DMS79 treated with DMSO at 0.1 percent for 48 hours (cell line): Measurements from ENCODE around the gene DCDC2C.

ENCODE experiments used
- DNase-seq: peaks from one replicate; lab custom pipeline; 2025; lab: John Stamatoyannopoulos, UW

DCDC2C gene

DNA sequence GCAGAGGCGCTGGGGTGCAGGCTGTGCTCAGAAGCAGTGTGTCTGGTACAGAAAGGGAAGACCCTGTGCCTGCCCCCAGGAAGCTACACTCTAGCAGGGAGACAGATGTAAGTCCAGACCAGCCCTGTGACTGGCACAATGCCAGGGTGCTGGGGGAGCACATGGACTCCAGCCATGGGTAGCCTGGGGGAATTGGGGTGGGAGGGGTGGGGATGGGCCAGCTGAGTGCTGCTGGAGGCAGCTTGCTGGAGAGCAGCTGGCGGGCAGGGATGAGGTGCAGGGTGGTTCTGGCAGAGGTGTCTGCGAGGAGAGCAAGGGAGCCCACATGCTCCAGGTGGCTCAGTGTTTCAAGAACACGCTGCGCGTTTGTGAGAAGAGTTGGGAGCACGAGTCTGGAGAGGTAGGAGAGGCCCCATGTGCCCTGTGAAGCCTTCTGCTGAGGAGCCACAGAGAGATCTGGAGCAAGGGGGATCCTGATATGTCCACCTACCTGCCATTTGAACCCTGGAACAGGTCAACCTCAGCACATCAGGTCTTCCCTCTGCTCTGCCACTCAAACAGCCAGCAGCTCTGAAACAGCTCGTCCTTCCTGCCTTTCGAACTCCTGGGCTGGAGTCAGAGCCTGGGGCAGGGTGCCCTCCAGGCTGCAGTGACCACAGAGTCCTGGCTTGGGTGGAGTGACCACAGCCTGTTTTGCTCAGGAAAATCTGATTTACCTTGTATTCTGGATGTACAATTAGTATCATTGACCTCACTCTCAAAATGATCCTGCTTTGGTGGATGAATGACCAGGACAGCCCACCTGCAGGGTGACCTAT lies 30.3 kb upstream of the DCDC2C start:
- no peak for DNase-seq

DNA sequence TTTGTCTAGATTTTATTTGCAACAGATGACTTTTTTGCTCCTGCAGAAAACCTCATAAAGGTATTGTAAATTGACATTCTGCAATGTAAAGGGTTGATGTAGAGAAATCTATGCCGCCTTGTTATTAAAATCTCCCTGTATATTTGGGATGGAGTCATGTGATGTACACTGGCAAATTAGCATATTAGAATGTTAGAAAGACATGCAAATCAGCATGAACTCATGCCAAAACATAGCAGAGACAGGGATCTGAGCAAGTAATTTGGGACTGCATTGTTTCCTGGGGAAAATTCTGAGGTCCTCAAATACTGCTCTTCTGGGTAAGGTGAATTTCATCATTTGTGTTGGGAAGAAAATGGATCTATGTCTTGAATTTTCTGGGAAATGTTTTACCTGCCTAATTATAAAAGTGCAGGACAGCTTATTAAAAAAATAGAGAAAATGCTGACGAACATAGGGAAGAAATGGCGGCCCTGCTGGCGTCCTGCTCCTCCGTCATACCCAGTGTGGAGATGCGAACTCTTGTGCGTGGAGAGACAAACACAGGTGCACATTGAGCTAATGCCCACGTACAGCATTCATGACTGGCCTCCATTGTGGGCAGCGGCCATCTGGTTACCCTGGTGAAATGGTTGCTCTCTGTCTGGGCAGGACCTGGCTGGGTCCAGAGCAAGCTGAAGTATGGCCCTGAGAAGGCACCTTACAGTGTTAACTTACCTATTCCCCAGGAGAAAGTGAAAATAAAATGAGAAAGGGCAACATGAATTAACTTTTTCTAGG lies 29.1 kb upstream of the DCDC2C start:
- no peak for DNase-seq

DNA sequence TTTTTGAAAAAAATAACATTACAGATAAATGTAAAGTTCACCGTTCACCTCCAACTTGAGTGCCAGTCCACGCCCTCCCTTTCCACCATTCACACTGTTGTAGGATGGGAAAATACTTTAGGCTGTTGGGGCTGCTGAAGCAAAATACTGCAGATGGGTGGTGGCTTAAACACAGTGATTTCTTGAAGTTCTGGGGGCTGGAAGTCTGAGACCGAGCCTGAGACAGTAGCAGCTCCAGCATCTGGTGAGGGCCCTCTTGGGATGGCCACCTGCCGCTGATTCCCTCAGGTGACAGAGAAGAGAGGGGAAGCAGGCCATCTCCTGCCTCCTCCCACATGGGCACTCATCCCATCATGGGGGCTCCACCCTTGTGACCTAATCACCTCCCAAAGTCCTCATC lies 27.7 kb upstream of the DCDC2C start:
- DNase-seq: no peak

DNA sequence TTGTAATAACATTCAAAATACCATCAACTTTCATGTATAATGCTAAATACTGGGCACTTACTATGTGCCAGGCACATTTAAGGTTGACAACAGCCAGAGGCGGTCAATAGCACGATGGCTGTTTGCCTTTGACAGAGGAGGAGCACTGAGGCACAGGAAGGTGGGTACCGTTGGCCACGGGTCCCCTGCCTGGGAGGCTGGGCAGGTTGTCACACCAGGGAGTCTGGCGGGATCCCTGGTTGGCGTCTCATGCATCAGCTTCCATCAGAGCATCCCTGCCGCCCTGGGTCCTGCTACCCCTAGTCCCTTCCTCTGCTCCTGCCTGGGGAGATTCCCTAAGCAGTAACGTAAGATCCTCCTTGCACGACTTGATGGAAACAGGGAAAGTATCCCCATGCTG lies 25.9 kb upstream of the DCDC2C start:
- no peak for DNase-seq

DNA sequence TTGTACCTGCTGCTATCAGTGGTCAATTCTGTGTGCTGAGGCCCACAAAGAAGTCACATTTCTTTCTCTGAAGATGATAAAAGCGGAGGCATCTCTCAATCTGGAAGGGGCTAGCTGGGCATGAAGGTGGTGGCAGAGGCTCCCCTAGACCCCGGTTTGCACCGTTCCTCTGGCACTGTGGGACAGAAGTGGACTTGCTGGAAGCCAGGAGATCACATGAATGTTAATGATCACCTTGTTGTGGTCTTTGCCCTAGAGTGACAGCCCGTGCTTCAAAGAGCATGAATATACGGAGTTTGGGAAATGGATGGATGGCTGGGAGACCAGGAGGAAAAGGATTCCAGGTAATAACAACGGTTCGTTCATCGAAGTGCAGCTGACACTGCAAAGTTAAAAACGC lies 25.2 kb upstream of the DCDC2C start:
- no peak for DNase-seq

DNA sequence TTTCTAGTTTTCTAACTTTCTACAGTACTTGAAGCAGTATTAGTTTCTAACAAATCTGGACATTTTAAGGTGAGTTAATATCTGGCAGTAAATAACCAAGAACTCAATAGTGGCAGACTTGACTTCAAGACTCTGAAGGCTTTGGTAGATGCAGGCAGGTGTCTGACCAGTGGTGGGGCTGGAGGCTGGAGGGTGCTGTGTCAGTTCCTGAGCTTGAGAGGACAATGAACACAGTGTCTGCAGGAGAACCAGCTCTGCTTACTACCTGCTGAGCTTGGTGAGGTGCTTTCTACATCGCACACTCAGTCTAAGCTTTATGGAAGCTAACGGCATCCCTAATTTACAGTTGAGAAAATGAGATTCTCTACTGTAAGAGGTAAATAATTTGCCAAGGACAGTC lies 24.2 kb upstream of the DCDC2C start:
- DNase-seq: no peak

DNA sequence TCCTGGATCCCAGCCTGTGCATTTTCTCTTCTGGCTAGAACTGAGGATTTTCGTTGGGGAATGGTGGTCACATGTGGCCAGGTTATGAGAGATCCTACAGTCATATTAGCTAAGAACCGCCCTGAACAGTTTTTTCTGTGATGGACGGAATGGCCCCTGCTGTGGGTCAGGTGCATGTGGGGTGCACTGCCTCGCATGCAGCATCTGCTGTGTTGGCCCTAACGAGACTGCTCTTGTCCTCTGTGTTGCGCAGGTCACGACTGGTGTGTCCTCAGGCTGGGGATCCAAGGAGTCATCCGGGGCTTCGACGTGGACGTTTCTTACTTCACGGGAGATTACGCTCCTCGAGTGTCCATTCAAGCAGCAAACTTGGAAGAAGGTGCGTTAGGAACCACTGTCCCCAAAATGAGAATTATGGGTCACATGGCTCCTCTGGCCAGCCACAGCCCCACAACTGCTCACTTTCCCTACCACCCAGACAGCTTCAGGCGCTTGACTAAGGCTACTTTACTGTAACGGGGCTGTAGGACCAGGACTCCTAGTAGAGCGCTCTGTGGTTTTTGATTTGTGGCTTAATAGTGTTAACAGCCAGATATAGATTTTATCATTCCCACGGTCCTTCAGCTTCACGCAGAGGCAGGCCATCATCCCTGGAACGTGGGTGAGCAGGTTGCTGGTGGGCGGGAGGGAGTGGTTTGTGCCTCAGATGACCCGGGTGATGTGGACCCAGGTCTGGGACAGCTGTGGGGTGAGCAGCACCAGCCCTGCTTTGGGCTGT lies 23.6 kb upstream of the DCDC2C start:
- DNase-seq: no peak

DNA sequence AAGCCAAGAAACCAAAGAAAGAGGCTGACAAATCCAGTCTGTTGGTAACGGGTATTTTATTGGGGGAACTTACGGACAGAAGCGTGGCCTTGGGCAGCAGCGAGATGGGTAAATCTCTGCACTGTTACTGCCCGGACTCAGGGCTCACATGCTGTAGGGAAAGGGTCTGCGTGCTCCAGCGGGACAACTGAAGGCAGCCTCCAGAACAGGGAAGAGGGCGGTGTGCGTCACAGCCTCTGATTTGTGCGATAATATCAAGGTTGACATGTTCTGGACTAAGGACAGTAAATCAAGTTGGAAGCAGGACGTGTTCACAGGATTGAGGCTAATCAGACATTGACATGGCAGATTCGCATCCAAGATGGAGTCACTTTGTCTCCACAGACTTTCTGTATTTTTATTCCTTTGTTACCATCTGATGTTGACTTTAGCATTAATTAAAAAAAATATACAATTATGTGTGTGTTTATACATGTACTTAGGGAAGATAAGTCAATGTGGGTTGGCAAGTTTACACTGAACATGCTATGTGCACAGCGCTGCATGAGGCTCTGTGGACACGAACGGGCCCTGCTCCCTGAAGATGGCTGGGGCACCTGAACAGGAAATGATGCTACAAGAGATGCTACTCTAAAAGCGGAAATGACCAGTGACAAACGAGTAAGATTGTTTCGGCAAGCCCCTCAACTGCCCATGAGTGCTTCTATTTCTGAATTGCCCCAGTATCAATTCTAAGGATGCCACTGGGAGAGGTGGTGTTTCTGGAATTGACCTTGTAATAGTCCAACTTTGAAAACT lies 22.6 kb upstream of the DCDC2C start:
- DNase-seq: no peak

DNA sequence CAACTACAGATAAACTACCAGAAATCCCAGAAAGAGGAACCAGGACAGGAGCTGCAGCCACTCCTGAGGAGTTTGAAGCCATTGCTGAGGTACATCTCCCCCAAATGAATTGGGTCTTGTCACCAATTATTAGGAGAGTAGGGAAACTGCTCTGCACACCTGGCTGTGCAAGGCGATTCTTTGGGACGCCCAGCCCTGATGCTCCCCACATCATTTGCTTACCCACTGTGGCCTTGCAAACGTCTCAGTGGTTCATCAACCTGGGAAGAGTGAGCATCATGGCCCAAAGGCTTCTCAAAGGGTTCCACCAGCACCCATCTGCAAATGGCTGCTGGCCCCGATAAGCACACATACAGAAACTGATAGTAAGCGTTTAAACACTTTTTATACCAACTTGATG lies 21.8 kb upstream of the DCDC2C start:
- no peak for DNase-seq

DNA sequence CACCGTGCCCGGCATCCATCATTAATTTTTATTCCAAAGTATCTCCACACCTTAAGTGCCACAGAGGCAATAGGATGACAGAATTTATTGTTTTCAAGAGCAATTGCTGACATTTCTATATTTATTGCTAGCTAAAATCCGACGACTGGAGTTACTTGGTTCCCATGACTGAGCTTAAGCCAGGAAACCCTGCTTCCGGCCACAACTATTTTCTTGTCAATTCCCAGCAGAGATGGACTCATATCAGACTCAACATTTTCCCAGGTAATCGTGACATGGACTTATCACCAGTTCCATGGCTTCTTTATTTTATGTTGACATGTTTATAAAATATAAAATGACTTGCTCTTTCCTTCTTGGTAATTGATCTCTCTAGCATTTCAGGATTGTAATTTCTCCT lies 20.6 kb upstream of the DCDC2C start:
- DNase-seq: no peak

DNA sequence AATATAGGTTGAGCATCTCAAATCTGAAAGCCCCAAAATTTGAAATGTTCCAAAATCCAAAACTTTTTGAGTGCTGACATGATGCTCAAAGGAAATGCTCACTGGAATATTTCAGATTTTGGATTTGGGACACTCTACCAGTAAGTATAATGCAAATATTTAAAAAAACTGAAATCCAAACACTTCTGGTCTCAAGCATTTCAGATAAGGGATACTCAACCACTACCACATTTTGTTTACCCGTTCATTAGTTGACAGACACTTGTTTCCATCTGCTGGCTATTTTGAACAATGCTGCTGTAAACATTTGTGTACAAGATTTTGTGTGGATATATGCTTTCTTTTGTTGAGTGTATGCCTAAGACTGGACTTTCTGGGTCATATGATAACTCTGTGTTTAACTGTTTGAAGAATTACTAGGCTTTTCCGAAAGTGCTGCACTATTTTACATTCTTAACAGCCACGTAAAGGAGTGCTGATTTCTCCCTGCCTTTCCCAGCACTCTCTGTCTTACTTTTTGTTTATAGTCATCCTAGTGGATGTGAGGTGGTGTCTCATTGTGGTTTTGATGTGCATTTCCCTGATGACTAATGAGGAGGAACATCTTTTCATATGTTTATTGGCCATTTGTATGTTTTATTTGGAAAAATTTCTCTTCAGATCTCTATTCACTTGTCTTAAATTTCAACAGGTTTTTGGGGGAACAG lies 19.5 kb upstream of the DCDC2C start:
- no peak for DNase-seq

DNA sequence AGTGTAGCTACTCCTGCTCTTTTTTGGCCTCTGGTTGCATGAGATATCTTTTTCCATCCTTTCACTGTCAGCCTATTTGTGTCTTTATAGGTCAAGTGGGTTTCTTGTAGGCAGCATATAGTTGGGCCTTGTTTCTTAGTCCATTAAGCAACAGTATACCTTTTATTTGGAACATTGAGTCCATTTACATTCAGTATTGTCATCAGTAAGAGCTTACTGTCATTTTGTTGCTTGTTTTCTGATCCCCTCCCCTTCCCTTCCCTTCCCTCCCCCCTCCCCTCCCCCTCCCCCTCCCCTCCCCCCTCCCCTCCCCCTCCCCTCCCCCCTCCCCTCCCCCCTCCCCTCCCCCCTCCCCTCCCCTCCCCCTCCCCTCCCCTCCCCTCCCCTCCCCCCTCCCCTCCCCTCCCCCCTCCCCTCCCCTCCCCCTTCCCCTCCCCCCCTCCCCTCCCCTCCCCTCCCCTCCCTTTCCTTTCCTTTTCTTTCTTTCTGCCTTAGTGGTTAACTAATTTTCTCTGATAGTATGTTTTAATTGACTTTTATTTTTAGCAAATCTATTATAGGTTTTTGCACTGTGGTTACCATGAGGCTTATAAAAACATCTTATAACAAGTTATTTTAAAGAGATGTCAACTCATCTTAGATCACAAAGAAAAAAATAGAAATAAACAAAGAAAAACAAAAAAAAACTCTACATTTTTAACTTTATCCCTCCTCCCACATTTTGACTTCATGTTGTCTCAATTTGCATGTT lies 13.2 kb upstream of the DCDC2C start:
- no peak for DNase-seq

DNA sequence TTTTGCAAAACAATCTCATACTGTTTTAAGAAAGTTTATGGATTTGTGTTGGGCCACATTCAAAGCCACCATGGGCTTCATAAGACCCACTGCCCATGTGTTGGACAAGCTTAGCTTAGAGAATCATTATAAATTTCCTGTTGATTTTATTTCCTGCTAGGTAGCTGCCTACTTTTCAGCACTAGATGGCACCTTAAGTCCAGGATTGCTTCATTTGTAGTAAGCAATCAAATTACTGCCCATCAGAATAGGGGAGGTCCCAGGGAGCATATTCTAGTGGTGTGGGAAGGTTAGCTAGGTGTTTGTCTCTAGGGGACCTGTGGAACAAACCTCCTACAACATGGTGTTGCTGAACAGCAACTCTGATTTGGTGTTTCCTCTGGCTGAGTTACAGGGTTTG lies 11.0 kb upstream of the DCDC2C start:
- peak; percentile 16 for DNase-seq

DNA sequence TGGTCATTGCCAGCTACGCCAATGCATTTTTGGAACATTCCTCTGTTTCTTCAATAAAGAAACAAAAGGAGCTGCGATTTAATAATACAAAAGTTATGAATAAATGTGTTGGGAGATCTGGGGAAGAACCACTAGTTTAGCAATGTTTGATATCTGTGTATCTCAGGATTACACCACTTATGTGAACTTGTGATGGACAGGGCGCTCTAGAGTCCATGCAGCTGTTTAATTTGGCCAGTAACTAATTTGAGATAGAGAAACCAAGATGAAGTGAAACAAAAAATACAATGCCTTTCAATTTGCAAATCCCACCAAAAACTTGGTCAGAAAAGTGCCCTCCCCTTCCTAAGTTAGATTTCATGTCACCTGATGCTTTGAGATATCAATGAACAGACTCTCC lies 6.8 kb upstream of the DCDC2C start:
- no peak for DNase-seq

DNA sequence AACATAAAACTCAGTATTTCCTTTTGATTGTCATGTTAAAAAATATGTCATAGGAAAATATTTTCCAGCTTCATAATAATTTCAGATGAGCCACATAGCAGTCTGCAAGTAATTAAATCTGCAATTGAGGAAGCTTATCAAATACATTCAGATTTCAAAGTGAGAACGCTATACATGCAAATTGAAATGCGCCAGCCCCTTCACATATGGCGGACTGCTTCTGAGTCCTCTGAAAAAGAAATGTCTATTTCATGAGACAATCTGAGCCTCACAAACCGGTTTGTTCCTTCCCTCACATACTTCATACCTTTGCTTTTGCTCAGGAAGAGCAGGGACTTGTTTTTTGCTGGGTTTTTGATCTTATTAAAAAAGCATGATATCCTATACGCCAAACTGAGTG lies 2.3 kb upstream of the DCDC2C start:
- DNase-seq: no peak

DNA sequence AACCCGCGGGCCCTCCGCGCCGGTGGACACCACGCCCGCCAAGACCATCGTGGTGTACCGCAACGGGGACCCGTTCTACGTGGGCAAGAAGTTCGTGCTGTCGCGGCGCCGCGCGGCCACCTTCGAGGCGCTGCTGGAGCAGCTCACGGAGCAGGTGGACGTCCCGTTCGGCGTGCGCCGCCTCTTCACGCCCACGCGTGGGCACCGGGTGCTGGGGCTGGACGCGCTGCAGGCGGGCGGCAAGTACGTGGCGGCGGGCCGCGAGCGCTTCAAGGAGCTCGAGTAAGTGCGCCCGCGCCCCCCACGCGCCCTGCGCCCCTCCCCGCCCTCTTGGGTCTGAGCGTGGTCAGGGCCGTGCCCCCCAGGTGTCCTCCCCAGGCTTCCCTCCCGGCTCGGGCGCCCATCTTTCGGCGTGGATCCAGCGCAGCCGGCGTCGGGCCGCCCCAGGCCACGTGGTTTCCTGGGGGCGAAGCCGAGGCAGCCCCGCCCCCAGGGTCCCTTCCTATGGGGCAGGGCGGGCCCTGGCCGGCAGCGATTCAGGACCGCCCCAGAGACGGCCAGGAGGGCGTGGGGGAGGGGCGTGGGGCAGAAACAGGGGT lies 481 bp downstream of the DCDC2C start:
- DNase-seq: no peak

DNA sequence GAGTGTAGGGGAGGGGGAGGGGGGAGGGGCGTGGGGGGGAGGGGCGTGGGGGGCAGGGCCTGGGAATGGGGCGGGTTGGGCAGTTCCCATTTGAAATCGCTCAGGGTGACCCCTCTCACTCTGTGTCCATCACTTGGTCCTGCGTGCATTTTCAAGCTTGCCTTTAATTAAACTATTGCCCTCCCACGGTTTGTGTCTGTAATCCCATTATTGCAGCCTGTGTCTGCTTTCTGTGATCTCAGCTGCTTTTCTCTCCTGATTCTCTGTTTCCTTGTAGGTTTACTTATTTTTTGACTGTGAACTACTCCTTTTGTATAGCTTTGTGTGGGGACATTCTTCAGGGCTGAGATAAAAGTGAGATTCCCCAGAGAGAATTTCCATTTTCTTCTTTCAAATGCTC lies 1.3 kb downstream of the DCDC2C start:
- no peak for DNase-seq

DNA sequence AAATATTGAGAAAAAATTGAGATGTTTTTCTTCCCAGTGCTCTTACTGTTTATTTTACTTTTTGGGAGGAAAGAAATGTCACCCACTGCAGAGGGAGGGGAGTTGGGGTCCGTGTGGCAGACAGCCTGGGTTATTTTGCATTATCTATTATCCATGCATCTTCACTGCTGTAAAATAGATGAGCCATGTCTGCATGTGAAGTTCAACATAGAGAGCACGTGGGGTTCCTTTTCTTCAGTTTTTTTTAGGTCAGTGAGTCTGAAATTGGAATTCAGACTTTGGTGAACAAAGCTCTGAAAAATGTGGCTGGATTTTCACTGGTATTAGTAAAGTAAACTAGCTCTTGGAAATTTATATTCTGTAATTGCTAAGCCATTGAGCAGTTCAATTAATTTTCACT lies 2.4 kb downstream of the DCDC2C start:
- DNase-seq: no peak

DNA sequence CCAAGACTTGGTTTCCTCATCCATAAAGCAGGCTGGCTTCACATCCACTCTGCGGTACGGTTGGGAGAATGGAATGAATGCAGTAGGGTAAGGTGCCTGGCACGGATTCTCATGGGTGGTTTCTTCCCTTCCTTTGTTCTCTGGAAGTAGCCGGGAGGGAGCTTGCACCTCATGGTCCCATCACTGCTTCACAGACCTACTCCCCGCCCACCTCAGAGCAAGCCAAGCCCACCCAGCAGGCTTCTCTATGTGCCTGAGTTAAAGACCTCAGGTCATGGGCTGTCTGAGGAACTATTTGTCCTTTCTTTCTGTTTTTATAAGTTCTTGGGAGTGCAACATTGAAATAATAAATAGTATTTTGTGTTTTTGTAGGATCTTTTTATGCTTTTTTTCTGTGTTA lies 3.5 kb downstream of the DCDC2C start:
- no peak for DNase-seq

DNA sequence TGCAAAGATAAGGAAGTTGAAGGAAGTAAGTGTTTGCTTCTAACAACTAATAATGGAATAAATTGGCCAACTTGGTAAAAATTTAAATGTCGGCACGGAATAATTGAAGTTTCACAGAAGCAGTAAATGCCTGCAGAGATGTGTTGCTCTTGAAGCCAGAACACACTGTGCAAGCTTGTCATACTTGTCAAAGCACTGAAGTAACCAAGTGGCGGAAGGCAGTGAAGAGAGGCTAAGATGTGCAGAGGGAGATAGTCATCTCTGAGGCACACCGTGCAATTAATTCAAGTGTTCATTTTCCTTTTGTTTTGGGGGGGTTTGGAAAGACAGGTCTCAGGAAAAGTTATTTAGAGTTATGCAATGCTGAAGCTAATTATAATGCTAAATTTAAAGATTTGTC lies 5.2 kb downstream of the DCDC2C start:
- no peak for DNase-seq
